ENCODE measurements around the gene FGFR3. TPM values are rescaled to one million over a fixed set of nuclear protein-coding genes. Genes with fewer than 3 reads are reported as not detected.

The FGFR3 gene
- total RNA-seq, 1 donor from 2014 or later = 1.0 TPM

DNA sequence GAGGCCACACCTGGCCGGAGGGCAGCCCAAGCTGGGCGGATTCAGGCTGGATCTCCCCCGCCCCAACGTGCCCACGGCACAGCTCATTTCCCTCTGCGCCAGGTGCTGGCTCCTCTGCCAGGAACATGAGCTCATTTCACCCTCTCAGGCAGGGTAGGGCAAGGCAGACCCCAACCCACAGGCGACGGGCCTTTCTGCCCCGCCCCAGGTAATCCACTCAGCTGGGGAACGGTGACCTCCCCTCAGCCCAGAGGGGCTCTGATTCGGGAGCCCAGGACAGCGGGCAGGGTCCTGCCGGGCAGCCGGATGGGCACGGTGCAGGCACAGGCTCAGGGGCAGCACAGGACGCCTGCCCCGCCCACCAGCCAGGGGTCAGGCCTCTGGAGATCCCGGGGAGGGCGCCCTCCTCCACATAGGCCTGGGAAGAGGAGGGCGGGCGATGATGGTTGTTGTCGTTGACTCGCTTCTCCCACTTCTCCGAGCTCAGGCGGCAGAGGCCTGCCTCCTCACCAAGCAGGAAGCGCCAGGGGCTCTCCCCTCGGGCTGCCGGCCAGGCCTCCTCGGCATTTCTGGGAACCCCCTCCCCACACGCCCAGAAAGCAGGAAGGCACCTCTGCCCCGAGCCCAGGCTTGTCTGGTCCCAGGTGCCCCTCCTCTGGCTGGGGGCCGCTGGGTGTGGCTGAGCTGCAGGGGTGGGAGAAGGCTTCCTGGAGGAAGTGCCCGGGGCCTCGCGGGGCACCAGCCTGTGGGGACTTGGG, 40.6 kb upstream of the FGFR3 start:
- Mint-ChIP-seq H3K27me3 (ENCODE audit: unreplicated experiment) (peaks cover 1% of the 10 kb centered on the region), H3K4me1 (ENCODE audit: unreplicated experiment) (no peaks in the 10 kb centered on the region), H3K36me3 (ENCODE audit: low read depth, unreplicated experiment) (no peaks in the 10 kb centered on the region), H3K9me3 (ENCODE audit: unreplicated experiment) (no peaks in the 10 kb centered on the region), H3K27ac (ENCODE audit: unreplicated experiment) (no peak overlapping the region), H3K4me3 (ENCODE audit: unreplicated experiment) (no peak overlapping the region)
- DNase-seq (ENCODE audit: low spot score) = no peak
- TF ChIP-seq, protein P1, sequence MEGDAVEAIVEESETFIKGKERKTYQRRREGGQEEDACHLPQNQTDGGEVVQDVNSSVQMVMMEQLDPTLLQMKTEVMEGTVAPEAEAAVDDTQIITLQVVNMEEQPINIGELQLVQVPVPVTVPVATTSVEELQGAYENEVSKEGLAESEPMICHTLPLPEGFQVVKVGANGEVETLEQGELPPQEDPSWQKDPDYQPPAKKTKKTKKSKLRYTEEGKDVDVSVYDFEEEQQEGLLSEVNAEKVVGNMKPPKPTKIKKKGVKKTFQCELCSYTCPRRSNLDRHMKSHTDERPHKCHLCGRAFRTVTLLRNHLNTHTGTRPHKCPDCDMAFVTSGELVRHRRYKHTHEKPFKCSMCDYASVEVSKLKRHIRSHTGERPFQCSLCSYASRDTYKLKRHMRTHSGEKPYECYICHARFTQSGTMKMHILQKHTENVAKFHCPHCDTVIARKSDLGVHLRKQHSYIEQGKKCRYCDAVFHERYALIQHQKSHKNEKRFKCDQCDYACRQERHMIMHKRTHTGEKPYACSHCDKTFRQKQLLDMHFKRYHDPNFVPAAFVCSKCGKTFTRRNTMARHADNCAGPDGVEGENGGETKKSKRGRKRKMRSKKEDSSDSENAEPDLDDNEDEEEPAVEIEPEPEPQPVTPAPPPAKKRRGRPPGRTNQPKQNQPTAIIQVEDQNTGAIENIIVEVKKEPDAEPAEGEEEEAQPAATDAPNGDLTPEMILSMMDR (IDR thresholded peaks at IDR 0.05; ENCODE audit: unreplicated experiment) = no peak

DNA sequence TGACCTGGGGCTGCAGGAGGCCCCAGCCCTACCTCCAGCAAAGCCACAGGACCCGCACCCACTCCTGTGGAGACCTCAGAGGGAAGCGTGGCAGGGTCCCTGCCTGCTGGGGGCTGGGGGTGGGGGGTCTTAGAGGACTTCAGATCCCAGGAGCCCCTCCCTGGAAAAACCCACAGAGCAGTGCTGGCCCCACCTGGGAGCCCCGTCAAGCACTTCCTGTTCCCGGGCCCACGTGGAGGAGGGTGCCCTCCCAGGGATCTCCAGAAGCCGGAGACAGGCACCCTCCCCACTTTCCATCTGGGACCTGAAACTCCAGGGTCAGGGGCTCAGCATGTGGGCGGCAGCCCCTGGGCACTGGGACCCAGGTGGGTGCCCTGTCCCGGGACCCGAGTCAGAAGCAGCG, 39.8 kb upstream of the FGFR3 start:
- no peaks in the 10 kb centered on the region for H3K9me3 Mint-ChIP-seq (ENCODE audit: unreplicated experiment)

DNA sequence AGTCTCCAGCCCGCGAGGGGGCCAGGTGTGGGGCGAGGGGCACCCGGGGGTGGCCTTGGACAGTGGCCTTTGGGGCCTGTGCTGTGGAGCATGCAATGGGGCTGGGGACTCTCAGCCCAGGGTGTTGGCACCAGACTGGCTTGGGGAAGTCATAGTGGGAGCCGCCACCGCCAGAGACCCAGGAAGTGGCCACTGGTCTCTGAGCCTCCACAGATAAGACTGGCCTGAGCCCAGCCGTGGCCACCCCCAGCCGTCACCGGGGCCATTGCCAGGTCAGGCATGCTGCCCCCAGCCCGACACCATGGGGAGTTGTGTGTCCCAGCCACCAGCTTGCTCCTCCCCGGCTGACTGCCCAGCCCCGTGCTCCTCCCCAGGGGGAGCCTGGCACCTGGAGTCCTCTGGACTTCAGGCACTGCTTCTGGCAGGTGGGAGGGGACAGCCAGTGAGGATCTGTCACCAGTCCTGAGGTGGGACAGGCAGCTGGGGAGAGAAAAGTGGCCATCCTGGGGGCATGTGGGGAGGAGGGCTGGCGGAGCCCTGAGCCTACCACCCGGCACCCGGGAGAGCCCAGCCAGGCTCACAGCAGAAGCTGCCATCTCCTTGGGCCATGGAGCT, 39.3 kb upstream of the FGFR3 start:
- no peak overlapping the region for H3K4me3 Mint-ChIP-seq (ENCODE audit: unreplicated experiment)
- H3K27ac Mint-ChIP-seq (ENCODE audit: unreplicated experiment) = no peak overlapping the region
- H3K27me3 Mint-ChIP-seq (ENCODE audit: unreplicated experiment) = peaks cover 4% of the 10 kb centered on the region
- no peaks in the 10 kb centered on the region for H3K9me3 Mint-ChIP-seq (ENCODE audit: unreplicated experiment)
- TF ChIP-seq, protein P1 (IDR thresholded peaks at IDR 0.05; ENCODE audit: unreplicated experiment) = no peak
- no peak for DNase-seq (ENCODE audit: low spot score)
- no peaks in the 10 kb centered on the region for H3K36me3 Mint-ChIP-seq (ENCODE audit: low read depth, unreplicated experiment)
- no peaks in the 10 kb centered on the region for H3K4me1 Mint-ChIP-seq (ENCODE audit: unreplicated experiment)

More for the DNA sequence above, 39.8 kb upstream of the FGFR3 start:
- no peak overlapping the region for H3K27ac Mint-ChIP-seq (ENCODE audit: unreplicated experiment)
- TF ChIP-seq, protein P1 (IDR thresholded peaks at IDR 0.05; ENCODE audit: unreplicated experiment) = no peak
- H3K4me1 Mint-ChIP-seq (ENCODE audit: unreplicated experiment) = no peaks in the 10 kb centered on the region
- H3K27me3 Mint-ChIP-seq (ENCODE audit: unreplicated experiment) = peaks cover 4% of the 10 kb centered on the region
- no peak for DNase-seq (ENCODE audit: low spot score)
- no peak overlapping the region for H3K4me3 Mint-ChIP-seq (ENCODE audit: unreplicated experiment)
- H3K36me3 Mint-ChIP-seq (ENCODE audit: low read depth, unreplicated experiment) = no peaks in the 10 kb centered on the region

DNA sequence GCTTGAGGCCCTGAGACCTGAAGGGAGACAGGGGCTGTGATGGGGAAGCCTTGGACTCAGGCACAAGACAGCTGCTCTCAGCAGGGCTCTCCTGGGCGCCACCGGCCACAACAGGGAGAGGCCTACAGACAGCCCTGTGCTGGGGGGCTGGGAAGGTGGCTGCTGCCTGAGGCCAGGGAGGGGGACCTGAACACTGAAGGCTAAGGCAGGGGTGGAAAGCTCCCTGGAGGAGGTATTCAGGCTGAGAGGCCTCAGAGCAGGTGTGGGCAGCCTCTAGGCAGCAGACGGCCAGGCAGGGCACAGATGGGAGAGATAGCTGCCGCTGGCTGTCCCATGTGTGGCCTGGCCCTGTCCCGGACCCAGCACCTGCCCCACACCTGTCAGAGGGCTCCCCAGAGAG, 38.8 kb upstream of the FGFR3 start:
- Mint-ChIP-seq H3K27ac (ENCODE audit: unreplicated experiment) (no peak overlapping the region), H3K36me3 (ENCODE audit: low read depth, unreplicated experiment) (no peaks in the 10 kb centered on the region), H3K9me3 (ENCODE audit: unreplicated experiment) (no peaks in the 10 kb centered on the region), H3K4me1 (ENCODE audit: unreplicated experiment) (no peaks in the 10 kb centered on the region), H3K27me3 (ENCODE audit: unreplicated experiment) (peaks cover 5% of the 10 kb centered on the region), H3K4me3 (ENCODE audit: unreplicated experiment) (no peak overlapping the region)
- no peak for DNase-seq (ENCODE audit: low spot score)
- TF ChIP-seq, protein P1 (IDR thresholded peaks at IDR 0.05; ENCODE audit: unreplicated experiment) = no peak

DNA sequence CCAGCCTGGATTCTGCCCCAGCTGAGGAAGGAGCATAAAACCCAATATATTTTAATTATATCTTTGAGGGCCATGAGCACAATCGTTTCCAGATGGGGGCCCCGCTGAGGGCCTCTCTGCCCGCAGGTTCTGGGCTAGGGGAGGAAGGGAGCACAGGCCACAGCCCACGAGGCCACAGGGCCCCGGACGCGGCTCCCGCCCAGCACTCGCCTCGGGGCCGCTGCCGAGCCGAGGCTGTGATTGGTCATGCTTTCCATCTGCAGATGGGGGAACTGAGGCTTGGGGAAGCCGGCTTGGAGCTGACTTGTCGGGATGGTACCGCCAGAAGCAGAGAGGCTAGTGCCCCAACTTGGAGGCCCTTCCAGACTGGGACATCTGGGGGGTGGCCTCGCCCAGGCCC, 37.8 kb upstream of the FGFR3 start:
- Mint-ChIP-seq H3K4me3 (ENCODE audit: unreplicated experiment) (no peak overlapping the region), H3K4me1 (ENCODE audit: unreplicated experiment) (no peaks in the 10 kb centered on the region), H3K27me3 (ENCODE audit: unreplicated experiment) (peaks cover 8% of the 10 kb centered on the region), H3K9me3 (ENCODE audit: unreplicated experiment) (no peaks in the 10 kb centered on the region), H3K27ac (ENCODE audit: unreplicated experiment) (no peak overlapping the region), H3K36me3 (ENCODE audit: low read depth, unreplicated experiment) (no peaks in the 10 kb centered on the region)
- TF ChIP-seq, protein P1 (IDR thresholded peaks at IDR 0.05; ENCODE audit: unreplicated experiment) = no peak
- no peak for DNase-seq (ENCODE audit: low spot score)
